HepG2 (cell line): ENCODE data around the gene RPL4. TPM values are rescaled to one million over a fixed set of nuclear protein-coding genes. Genes with fewer than 3 reads are reported as not detected.

ENCODE experiments used
- CBFB ChIP-seq: sonication (generic); formaldehyde crosslinking; IDR thresholded peaks from 2 replicates; pipeline ENCODE4 v1.4.0; 2020; ENCODE audit warnings: missing genetic modification reagents
- CBX1 ChIP-seq: IDR thresholded peaks from one replicate; pipeline ENCODE4 v1.6.1; 2016; ENCODE audit warnings: antibody characterized with exemption, low read depth
- KMT2B ChIP-seq: IDR thresholded peaks from 2 replicates; pipeline ENCODE4 v1.6.1; 2016; ENCODE audit warnings: missing genetic modification reagents, missing compliant biosample characterization
- LCORL ChIP-seq, 2 experiments: fragments of 450-650 bp in 1 of 2; sonication (generic) in 1 of 2; formaldehyde crosslinking in 1 of 2; IDR thresholded peaks; 2 replicates each; pipeline versions ENCODE4 v1.5.0 to v1.6.1; 2017 to 2020; ENCODE audit warnings: antibody characterized with exemption in 1 of 2, missing genetic modification reagents in 1 of 2
- MEIS2 ChIP-seq: sonication (generic); formaldehyde crosslinking; IDR thresholded peaks from 2 replicates; pipeline ENCODE4 v1.9.0; 2021; ENCODE audit warnings: mild to moderate bottlenecking, missing genetic modification reagents
- MIXL1 ChIP-seq: IDR thresholded peaks from 2 replicates; pipeline ENCODE4 v1.6.1; 2016
- NFIB ChIP-seq: sonication (generic); formaldehyde crosslinking; IDR thresholded peaks from 2 replicates; pipeline ENCODE4 v1.9.0; 2021; ENCODE audit warnings: missing genetic modification reagents, mild to moderate bottlenecking, borderline replicate concordance
- NFRKB ChIP-seq: fragments of 450-650 bp; IDR thresholded peaks from 2 replicates; pipeline ENCODE4 v1.6.1; 2017
- RBM22 ChIP-seq: fragments of 200-400 bp; formaldehyde crosslinking; optimal IDR thresholded peaks from 2 replicates; pipeline ENCODE3; 2017; ENCODE audit warnings: mild to moderate bottlenecking, low read length, moderate library complexity
- ZIK1 ChIP-seq: sonication (generic); formaldehyde crosslinking; IDR thresholded peaks from 2 replicates; pipeline ENCODE4 v1.5.0; 2020; ENCODE audit warnings: mild to moderate bottlenecking, low read depth, missing genetic modification reagents, borderline replicate concordance
- ZNF205 ChIP-seq: IDR thresholded peaks from 2 replicates; pipeline ENCODE4 v1.6.1; 2018; ENCODE audit warnings: missing biosample characterization, missing genetic modification reagents
- ZNF235 ChIP-seq: sonication (generic); formaldehyde crosslinking; IDR thresholded peaks from 2 replicates; pipeline ENCODE4 v1.8.1; 2023; ENCODE audit warnings: mild to moderate bottlenecking, missing genetic modification reagents, borderline replicate concordance
- ZNF468 ChIP-seq: sonication (generic); formaldehyde crosslinking; IDR thresholded peaks from 2 replicates; pipeline ENCODE4 v1.8.0; 2022; ENCODE audit warnings: mild to moderate bottlenecking, moderate library complexity, missing genetic modification reagents
- ZNF556 ChIP-seq: sonication (generic); formaldehyde crosslinking; IDR thresholded peaks from 2 replicates; pipeline ENCODE4 v1.4.0; 2020; ENCODE audit warnings: mild to moderate bottlenecking, missing genetic modification reagents, borderline replicate concordance
- ZNF720 ChIP-seq: sonication (generic); formaldehyde crosslinking; IDR thresholded peaks from 2 replicates; pipeline ENCODE4 v1.4.0; 2020; ENCODE audit warnings: missing genetic modification reagents
- ZNF768 ChIP-seq: sonication (generic); formaldehyde crosslinking; IDR thresholded peaks from 2 replicates; pipeline ENCODE4 v1.4.0; 2020; ENCODE audit warnings: missing genetic modification reagents
- ZSCAN30 ChIP-seq: sonication (generic); formaldehyde crosslinking; IDR thresholded peaks from 2 replicates; pipeline ENCODE4 v1.5.0; 2020; ENCODE audit warnings: mild to moderate bottlenecking, missing genetic modification reagents
- polyA plus RNA-seq, 8 experiments: library from polyadenylated mRNA; depleted of rRNA in 3 of 8; stranded (reverse) in 7 of 8; unstranded in 1 of 8; fragments of >200 nt; fragmentation: Illumina TruSeq in 4 of 8; extraction: Trizol in 4 of 8; gene quantifications; 2 replicates each; pipeline versions ENCODE4 v1.2.1 to v1.2.3, GENCODE V29; 2011 to 2016; ENCODE audit warnings: low read depth in 4 of 8, missing spikeins in 1 of 8, mixed read lengths in 1 of 8; ENCODE audit not compliant: insufficient read depth in 1 of 8
- total RNA-seq, 5 experiments: library from RNA; depleted of rRNA; stranded (reverse); fragments of >200 nt; fragmentation: Illumina TruSeq; extraction: Trizol; gene quantifications; 2 replicates each; pipeline ENCODE4 v1.2.3, GENCODE V29; 2016; ENCODE audit warnings: low read depth in 1 of 5
- TF ChIP-seq, protein P1 (sequence below): sonication (generic); formaldehyde crosslinking; IDR thresholded peaks from 2 replicates; pipeline ENCODE4 v1.4.0; 2020; ENCODE audit warnings: mild to moderate bottlenecking, missing genetic modification reagents
- TF ChIP-seq, protein P2 (sequence below): sonication (generic); formaldehyde crosslinking; IDR thresholded peaks from 2 replicates; pipeline ENCODE4 v1.5.1; 2020; ENCODE audit warnings: mild to moderate bottlenecking, missing genetic modification reagents, borderline replicate concordance
- TF ChIP-seq, protein P3 (sequence below): sonication (generic); formaldehyde crosslinking; IDR thresholded peaks from 2 replicates; pipeline ENCODE4 v1.9.0; 2022; ENCODE audit warnings: low read depth, missing genetic modification reagents
- TF ChIP-seq, protein P4 (sequence below): sonication (generic); formaldehyde crosslinking; IDR thresholded peaks from 2 replicates; pipeline ENCODE4 v1.4.0; 2020; ENCODE audit warnings: low read depth, mild to moderate bottlenecking, missing genetic modification reagents

The RPL4 gene
- total and polyA plus RNA-seq, 2 of the 13 experiments (the other 11 are each of a cell fraction or from before 2014, with no cell fraction given), result 3,630 to 3,960 TPM

DNA sequence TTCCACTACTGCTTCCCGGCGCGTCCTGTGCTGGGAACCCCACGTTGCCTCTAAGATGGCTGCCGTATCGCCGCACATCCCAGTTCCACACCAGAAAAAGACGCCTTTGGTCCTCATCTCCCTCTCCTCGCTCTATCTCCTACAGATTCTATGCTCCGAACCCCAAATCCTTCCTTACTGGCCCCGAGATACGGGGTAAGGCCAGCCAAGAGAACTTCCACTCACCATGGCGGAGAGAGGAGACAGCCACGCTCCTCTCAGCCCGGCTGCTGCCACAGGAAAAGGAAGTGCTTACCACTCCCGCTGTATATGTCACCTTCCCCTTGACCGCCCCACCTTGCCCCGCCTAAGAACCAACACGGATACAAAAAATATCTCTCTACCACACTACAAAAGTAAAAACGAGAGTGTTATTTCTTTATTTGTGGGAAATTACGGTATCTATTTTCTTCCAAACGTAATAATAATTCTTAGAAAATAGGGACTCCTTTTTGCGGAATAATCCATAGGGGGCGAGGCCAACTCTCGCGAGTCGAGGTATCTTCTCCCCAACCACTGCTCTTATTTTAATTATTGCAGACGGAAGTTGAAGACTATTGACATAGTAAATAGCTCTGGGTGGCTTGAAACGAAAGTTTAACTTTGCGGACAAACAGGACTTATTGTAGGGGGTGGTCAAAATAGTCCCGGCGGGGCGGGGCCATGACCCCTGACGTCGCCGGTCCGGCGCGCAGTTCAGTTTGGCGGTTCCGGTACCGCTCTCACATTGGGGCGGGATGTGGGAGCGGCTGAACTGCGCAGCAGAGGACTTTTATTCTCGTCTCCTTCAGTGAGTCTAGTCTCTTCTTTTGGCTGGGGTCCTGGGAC, at the start of gene RPL4, which contains the start of gene ZWILCH (continued):
- no peak for TF ChIP-seq ZIK1 (CRISPR knock-in tag)
- TF ChIP-seq LCORL (IDR thresholded peaks at IDR 0.05), result no peak
- peak; percentile 67; the same call in 1 of the 2 replicates for TF ChIP-seq LCORL (CRISPR knock-in tag; IDR thresholded peaks at IDR 0.05)
- TF ChIP-seq RBM22, result peak; percentile 84
- TF ChIP-seq ZNF556 (CRISPR knock-in tag), result no peak; the same call in 1 of the 2 replicates
- TF ChIP-seq CBFB (CRISPR knock-in tag), result 0 out of 2 replicates have a peak, but pooled peaks have one; percentile 21
- peak; percentile 87 for TF ChIP-seq KMT2B (CRISPR knock-in tag)
- TF ChIP-seq, protein P1, sequence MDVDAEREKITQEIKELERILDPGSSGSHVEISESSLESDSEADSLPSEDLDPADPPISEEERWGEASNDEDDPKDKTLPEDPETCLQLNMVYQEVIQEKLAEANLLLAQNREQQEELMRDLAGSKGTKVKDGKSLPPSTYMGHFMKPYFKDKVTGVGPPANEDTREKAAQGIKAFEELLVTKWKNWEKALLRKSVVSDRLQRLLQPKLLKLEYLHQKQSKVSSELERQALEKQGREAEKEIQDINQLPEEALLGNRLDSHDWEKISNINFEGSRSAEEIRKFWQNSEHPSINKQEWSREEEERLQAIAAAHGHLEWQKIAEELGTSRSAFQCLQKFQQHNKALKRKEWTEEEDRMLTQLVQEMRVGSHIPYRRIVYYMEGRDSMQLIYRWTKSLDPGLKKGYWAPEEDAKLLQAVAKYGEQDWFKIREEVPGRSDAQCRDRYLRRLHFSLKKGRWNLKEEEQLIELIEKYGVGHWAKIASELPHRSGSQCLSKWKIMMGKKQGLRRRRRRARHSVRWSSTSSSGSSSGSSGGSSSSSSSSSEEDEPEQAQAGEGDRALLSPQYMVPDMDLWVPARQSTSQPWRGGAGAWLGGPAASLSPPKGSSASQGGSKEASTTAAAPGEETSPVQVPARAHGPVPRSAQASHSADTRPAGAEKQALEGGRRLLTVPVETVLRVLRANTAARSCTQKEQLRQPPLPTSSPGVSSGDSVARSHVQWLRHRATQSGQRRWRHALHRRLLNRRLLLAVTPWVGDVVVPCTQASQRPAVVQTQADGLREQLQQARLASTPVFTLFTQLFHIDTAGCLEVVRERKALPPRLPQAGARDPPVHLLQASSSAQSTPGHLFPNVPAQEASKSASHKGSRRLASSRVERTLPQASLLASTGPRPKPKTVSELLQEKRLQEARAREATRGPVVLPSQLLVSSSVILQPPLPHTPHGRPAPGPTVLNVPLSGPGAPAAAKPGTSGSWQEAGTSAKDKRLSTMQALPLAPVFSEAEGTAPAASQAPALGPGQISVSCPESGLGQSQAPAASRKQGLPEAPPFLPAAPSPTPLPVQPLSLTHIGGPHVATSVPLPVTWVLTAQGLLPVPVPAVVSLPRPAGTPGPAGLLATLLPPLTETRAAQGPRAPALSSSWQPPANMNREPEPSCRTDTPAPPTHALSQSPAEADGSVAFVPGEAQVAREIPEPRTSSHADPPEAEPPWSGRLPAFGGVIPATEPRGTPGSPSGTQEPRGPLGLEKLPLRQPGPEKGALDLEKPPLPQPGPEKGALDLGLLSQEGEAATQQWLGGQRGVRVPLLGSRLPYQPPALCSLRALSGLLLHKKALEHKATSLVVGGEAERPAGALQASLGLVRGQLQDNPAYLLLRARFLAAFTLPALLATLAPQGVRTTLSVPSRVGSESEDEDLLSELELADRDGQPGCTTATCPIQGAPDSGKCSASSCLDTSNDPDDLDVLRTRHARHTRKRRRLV, result no peak
- TF ChIP-seq, protein P2, sequence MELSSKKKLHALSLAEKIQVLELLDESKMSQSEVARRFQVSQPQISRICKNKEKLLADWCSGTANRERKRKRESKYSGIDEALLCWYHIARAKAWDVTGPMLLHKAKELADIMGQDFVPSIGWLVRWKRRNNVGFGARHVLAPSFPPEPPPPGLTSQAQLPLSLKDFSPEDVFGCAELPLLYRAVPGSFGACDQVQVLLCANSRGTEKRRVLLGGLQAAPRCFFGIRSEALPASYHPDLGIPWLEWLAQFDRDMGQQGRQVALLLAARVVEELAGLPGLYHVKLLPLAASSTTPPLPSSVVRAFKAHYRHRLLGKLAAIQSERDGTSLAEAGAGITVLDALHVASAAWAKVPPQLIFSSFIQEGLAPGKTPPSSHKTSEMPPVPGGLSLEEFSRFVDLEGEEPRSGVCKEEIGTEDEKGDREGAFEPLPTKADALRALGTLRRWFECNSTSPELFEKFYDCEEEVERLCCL, result no peak
- 0 out of 2 replicates have a peak, but pooled peaks have one; percentile 13 for TF ChIP-seq ZNF768 (CRISPR knock-in tag)
- TF ChIP-seq ZNF235 (CRISPR knock-in tag), result no peak
- TF ChIP-seq, protein P3, sequence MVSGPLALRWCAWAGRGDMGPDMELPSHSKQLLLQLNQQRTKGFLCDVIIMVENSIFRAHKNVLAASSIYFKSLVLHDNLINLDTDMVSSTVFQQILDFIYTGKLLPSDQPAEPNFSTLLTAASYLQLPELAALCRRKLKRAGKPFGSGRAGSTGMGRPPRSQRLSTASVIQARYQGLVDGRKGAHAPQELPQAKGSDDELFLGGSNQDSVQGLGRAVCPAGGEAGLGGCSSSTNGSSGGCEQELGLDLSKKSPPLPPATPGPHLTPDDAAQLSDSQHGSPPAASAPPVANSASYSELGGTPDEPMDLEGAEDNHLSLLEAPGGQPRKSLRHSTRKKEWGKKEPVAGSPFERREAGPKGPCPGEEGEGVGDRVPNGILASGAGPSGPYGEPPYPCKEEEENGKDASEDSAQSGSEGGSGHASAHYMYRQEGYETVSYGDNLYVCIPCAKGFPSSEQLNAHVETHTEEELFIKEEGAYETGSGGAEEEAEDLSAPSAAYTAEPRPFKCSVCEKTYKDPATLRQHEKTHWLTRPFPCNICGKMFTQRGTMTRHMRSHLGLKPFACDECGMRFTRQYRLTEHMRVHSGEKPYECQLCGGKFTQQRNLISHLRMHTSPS (CRISPR knock-in tag), result no peak
- no peak for TF ChIP-seq NFIB (CRISPR knock-in tag)
- TF ChIP-seq CBX1, result peak; percentile 65
- TF ChIP-seq ZNF205, result 0 out of 2 replicates have a peak, but pooled peaks have one; percentile 33
- no peak; the same call in 1 of the 2 replicates for TF ChIP-seq MIXL1 (CRISPR knock-in tag)
- TF ChIP-seq ZSCAN30 (CRISPR knock-in tag), result no peak
- TF ChIP-seq ZNF720 (CRISPR knock-in tag), result peak; percentile 85; the same call in 1 of the 2 replicates
- 0 out of 2 replicates have a peak, but pooled peaks have one; percentile 9 for TF ChIP-seq MEIS2 (CRISPR knock-in tag)
- TF ChIP-seq, protein P4, sequence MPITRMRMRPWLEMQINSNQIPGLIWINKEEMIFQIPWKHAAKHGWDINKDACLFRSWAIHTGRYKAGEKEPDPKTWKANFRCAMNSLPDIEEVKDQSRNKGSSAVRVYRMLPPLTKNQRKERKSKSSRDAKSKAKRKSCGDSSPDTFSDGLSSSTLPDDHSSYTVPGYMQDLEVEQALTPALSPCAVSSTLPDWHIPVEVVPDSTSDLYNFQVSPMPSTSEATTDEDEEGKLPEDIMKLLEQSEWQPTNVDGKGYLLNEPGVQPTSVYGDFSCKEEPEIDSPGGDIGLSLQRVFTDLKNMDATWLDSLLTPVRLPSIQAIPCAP (CRISPR knock-in tag), result no peak
- peak; percentile 54 for TF ChIP-seq NFRKB
- no peak for TF ChIP-seq ZNF468
